HG02885 (cell line): ENCODE results near the gene IMPDH1.

Experiments used
- ATAC-seq: cut with Tn5 transposase; IDR thresholded peaks from one replicate; pipeline ENCODE4 v1.9.1; 2021; ENCODE audit warnings: mild to moderate bottlenecking; ENCODE audit not compliant: unreplicated experiment, poor library complexity

Gene IMPDH1

GRCh38 chr7:128435327-128435686 is 25.5 kb upstream of the IMPDH1 start:
- no peak for ATAC-seq

- ATAC-seq = no peak
Observed at GRCh38 chr7:128434413-128435326, 24.9 kb upstream of the IMPDH1 start.

GRCh38 chr7:128431754-128432153 is 22.0 kb upstream of the IMPDH1 start:
- ATAC-seq = no peak

- ATAC-seq = no peak
Observed at GRCh38 chr7:128431221-128431620, 21.4 kb upstream of the IMPDH1 start.

GRCh38 chr7:128430207-128430606 is 20.4 kb upstream of the IMPDH1 start:
- no peak for ATAC-seq

- no peak for ATAC-seq
Observed at GRCh38 chr7:128427289-128427891, 17.6 kb upstream of the IMPDH1 start.

GRCh38 chr7:128425850-128426249 is 16.1 kb upstream of the IMPDH1 start:
- ATAC-seq = peak; percentile 50

GRCh38 chr7:128424686-128425275 is 15.0 kb upstream of the IMPDH1 start:
- no peak for ATAC-seq

- ATAC-seq = no peak
Observed at GRCh38 chr7:128422842-128423241, 13.1 kb upstream of the IMPDH1 start.

- no peak for ATAC-seq
Observed at GRCh38 chr7:128422037-128422436, 12.3 kb upstream of the IMPDH1 start.

GRCh38 chr7:128421384-128421783 is 11.6 kb upstream of the IMPDH1 start:
- ATAC-seq = no peak

- no peak for ATAC-seq
Observed at GRCh38 chr7:128420773-128421172, 11.0 kb upstream of the IMPDH1 start.

- ATAC-seq = no peak
Observed at GRCh38 chr7:128419257-128419656, 9.5 kb upstream of the IMPDH1 start.

- ATAC-seq = no peak
Observed at GRCh38 chr7:128417071-128417470, 7.3 kb upstream of the IMPDH1 start.

- ATAC-seq = no peak
Observed at GRCh38 chr7:128415217-128415785, 5.5 kb upstream of the IMPDH1 start.

GRCh38 chr7:128410451-128410753 is 620 bp upstream of the IMPDH1 start:
- ATAC-seq = no peak

- ATAC-seq = no peak
Observed at GRCh38 chr7:128408709-128409595, 830 bp downstream of the IMPDH1 start.

- ATAC-seq = no peak
Observed at GRCh38 chr7:128407751-128408708, 1.8 kb downstream of the IMPDH1 start.

GRCh38 chr7:128407233-128407589 is 2.6 kb downstream of the IMPDH1 start:
- no peak for ATAC-seq
